ENCODE results near the gene TBL3.

Gene TBL3

GRCh38 chr16:1998360-1998835 is 26.5 kb downstream of the TBL3 start:
- Mint-ChIP-seq H3K4me1 (peaks cover 3% of the 10 kb centered on the region), H3K27me3 (ENCODE audit: low read depth, poor library complexity) (peaks cover 7% of the 10 kb centered on the region), H3K9me3 (no peaks in the 10 kb centered on the region), H3K36me3 (ENCODE audit: low read depth) (peaks cover 28% of the 10 kb centered on the region), H3K4me3 (no peak overlapping the region), H3K27ac (no peak overlapping the region)
- no peak for TF ChIP-seq CTCF (IDR thresholded peaks at IDR 0.05)
- no peak for DNase-seq

GRCh38 chr16:1998852-1999801 is 27.3 kb downstream of the TBL3 start:
- peaks cover 28% of the 10 kb centered on the region for H3K36me3 Mint-ChIP-seq (ENCODE audit: low read depth)
- H3K9me3 Mint-ChIP-seq: no peaks in the 10 kb centered on the region
- TF ChIP-seq CTCF (IDR thresholded peaks at IDR 0.05): no peak
- H3K4me3 Mint-ChIP-seq: no peak overlapping the region
- H3K4me1 Mint-ChIP-seq: peaks cover under 1% of the 10 kb centered on the region
- no peak for DNase-seq
- H3K27me3 Mint-ChIP-seq (ENCODE audit: low read depth, poor library complexity): peaks cover 1% of the 10 kb centered on the region
- no peak overlapping the region for H3K27ac Mint-ChIP-seq

GRCh38 chr16:1999866-2000514 is 28.1 kb downstream of the TBL3 start:
- H3K9me3 Mint-ChIP-seq: no peaks in the 10 kb centered on the region
- no peak overlapping the region for H3K27ac Mint-ChIP-seq
- H3K27me3 Mint-ChIP-seq (ENCODE audit: low read depth, poor library complexity): no peaks in the 10 kb centered on the region
- peaks cover 9% of the 10 kb centered on the region for H3K4me1 Mint-ChIP-seq
- TF ChIP-seq CTCF (IDR thresholded peaks at IDR 0.05): no peak
- DNase-seq: no peak
- peaks cover 28% of the 10 kb centered on the region for H3K36me3 Mint-ChIP-seq (ENCODE audit: low read depth)
- no peak overlapping the region for H3K4me3 Mint-ChIP-seq

GRCh38 chr16:2001035-2001434 is 29.2 kb downstream of the TBL3 start:
- no peak overlapping the region for H3K27ac Mint-ChIP-seq
- peaks cover 21% of the 10 kb centered on the region for H3K36me3 Mint-ChIP-seq (ENCODE audit: low read depth)
- no peak for TF ChIP-seq CTCF (IDR thresholded peaks at IDR 0.05)
- no peak overlapping the region for H3K4me3 Mint-ChIP-seq
- H3K4me1 Mint-ChIP-seq: peaks cover 17% of the 10 kb centered on the region
- H3K27me3 Mint-ChIP-seq (ENCODE audit: low read depth, poor library complexity): no peaks in the 10 kb centered on the region
- H3K9me3 Mint-ChIP-seq: no peaks in the 10 kb centered on the region
- DNase-seq: no peak

GRCh38 chr16:2001456-2002355 is 29.9 kb downstream of the TBL3 start:
- Mint-ChIP-seq H3K36me3 (ENCODE audit: low read depth) (peaks cover 21% of the 10 kb centered on the region), H3K9me3 (no peaks in the 10 kb centered on the region), H3K4me1 (peaks cover 24% of the 10 kb centered on the region), H3K4me3 (no peak overlapping the region), H3K27ac (no peak overlapping the region), H3K27me3 (ENCODE audit: low read depth, poor library complexity) (no peaks in the 10 kb centered on the region)
- DNase-seq: no peak
- no peak for TF ChIP-seq CTCF (IDR thresholded peaks at IDR 0.05)

Data from nephron progenitor cell (in vitro differentiated cells).